CD4-positive, alpha-beta T cell treated with Interleukin-21 for 1 hour (primary cell): Measurements from ENCODE around the gene IKZF5.
A peak's percentile ranks its signal among the peaks of the same experiment; 100 is the strongest.

Experiments
- DNase-seq: peaks from one replicate; pipeline ENCODE4 v3.0.0-alpha.2; 2020

The IKZF5 gene

GRCh38 chr10:123014772-123015171 lies 6.2 kb upstream of the IKZF5 start:
- DNase-seq = no peak

- no peak for DNase-seq
Measured at GRCh38 chr10:123013456-123014419, 5.1 kb upstream of the IKZF5 start.

GRCh38 chr10:123011987-123012386 lies 3.4 kb upstream of the IKZF5 start:
- no peak for DNase-seq

- no peak for DNase-seq
Measured at GRCh38 chr10:123009105-123009820, 668 bp upstream of the IKZF5 start.

- peak; percentile 69 for DNase-seq
Measured at GRCh38 chr10:123007558-123008354, 839 bp downstream of the IKZF5 start.

GRCh38 chr10:123004298-123004697 lies 4.3 kb downstream of the IKZF5 start:
- DNase-seq = no peak

GRCh38 chr10:123001370-123001769 lies 7.2 kb downstream of the IKZF5 start:
- no peak for DNase-seq

- no peak for DNase-seq
Measured at GRCh38 chr10:123000155-123000554, 8.4 kb downstream of the IKZF5 start.

- no peak for DNase-seq
Measured at GRCh38 chr10:122999347-122999746, 9.2 kb downstream of the IKZF5 start.

- DNase-seq = no peak
Measured at GRCh38 chr10:122998934-122999333, 9.7 kb downstream of the IKZF5 start.

- DNase-seq = no peak
Measured at GRCh38 chr10:122998360-122998917, 10.2 kb downstream of the IKZF5 start.

- DNase-seq = no peak
Measured at GRCh38 chr10:122997864-122998263, 10.7 kb downstream of the IKZF5 start.

GRCh38 chr10:122995936-122996335 lies 12.7 kb downstream of the IKZF5 start:
- no peak for DNase-seq

GRCh38 chr10:122993797-122994336 lies 14.7 kb downstream of the IKZF5 start:
- no peak for DNase-seq

- DNase-seq = no peak
Measured at GRCh38 chr10:122992031-122992585, 16.5 kb downstream of the IKZF5 start.

- DNase-seq = no peak
Measured at GRCh38 chr10:122990278-122990677, 18.3 kb downstream of the IKZF5 start.

- DNase-seq = no peak
Measured at GRCh38 chr10:122988501-122988900, 20.1 kb downstream of the IKZF5 start.

- DNase-seq = no peak
Measured at GRCh38 chr10:122986335-122986734, 22.3 kb downstream of the IKZF5 start.

GRCh38 chr10:122984708-122985107 lies 23.9 kb downstream of the IKZF5 start:
- no peak for DNase-seq

- DNase-seq = no peak
Measured at GRCh38 chr10:122983898-122984297, 24.7 kb downstream of the IKZF5 start.

GRCh38 chr10:122981066-122981464 lies 27.5 kb downstream of the IKZF5 start:
- DNase-seq = no peak
